HCT116 (cell line): Measurements from ENCODE around the gene FBXL17.

Experiments
- CEBPB ChIP-seq: IDR thresholded peaks from 2 replicates; pipeline ENCODE4 v1.6.1; 2012; ENCODE audit warnings: low read depth
- CTCF ChIP-seq, 3 experiments: fragments of 200-600 bp in 1 of 3; sonication (generic) in 1 of 3; IDR thresholded peaks in 2 of 3; conservative IDR thresholded peaks in 1 of 3; 2 replicates each; pipeline ENCODE4 v1.5.1; 2012 to 2017; ENCODE audit warnings: low read depth in 2 of 3, low read length in 2 of 3, antibody characterized with exemption in 1 of 3, borderline replicate concordance in 1 of 3, control low read depth in 1 of 3, mild to moderate bottlenecking in 1 of 3, mixed read lengths in 1 of 3, mixed run types in 1 of 3, moderate library complexity in 1 of 3; ENCODE audit not compliant: insufficient read depth in 1 of 3
- ELF1 ChIP-seq: IDR thresholded peaks from 2 replicates; pipeline ENCODE4 v1.6.1; 2012; ENCODE audit warnings: low read depth, borderline replicate concordance
- EZH2phosphoT487 ChIP-seq: fragments of 200-600 bp; IDR thresholded peaks from 2 replicates; pipeline ENCODE4 v1.6.1; 2018; ENCODE audit warnings: antibody characterized with exemption, borderline replicate concordance
- POLR2AphosphoS5 ChIP-seq: IDR thresholded peaks from 2 replicates; pipeline ENCODE4 v1.6.1; 2011; ENCODE audit warnings: mild to moderate bottlenecking, low read depth, low read length, moderate library complexity
- RAD21 ChIP-seq: IDR thresholded peaks from 2 replicates; pipeline ENCODE4 v1.6.1; 2012; ENCODE audit warnings: low read depth, mild to moderate bottlenecking
- TCF7L2 ChIP-seq: IDR thresholded peaks from 2 replicates; pipeline ENCODE4 v1.7.0; 2011; ENCODE audit warnings: borderline replicate concordance, inconsistent platforms; ENCODE audit not compliant: insufficient read depth, insufficient read length; ENCODE audit errors: extremely low read depth
- ZNF274 ChIP-seq: fragments of 200-500 bp; sonication (Bioruptor generic); IDR thresholded peaks from 2 replicates; pipeline ENCODE4 v1.6.1; 2014; ENCODE audit warnings: mild to moderate bottlenecking, low read depth, low read length, inconsistent platforms
- TF ChIP-seq, protein P1 (sequence below): IDR thresholded peaks from 2 replicates; pipeline ENCODE4 v1.6.1; 2012

DNA sequence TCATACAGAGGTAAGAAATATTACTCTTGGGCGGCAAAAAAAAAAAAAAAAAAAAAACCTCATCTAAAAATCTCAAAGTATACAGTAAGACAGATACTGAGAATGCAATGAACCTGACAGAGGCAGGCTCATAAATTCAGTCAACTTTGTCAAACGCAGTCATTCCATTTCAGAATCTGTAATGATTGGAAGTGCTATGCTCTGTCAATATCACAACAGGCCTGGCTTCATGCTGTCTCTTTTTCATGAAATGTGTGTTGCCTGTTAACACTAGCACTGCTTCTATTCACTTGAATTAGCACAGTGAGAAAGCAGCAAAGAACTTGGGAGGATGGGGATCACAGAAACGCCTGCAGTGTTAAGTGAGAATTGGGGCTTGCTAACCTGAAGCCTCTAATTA is 510.9 kb downstream of the FBXL17 start:
- TF ChIP-seq EZH2phosphoT487 (no peak), POLR2AphosphoS5 (no peak), CEBPB (no peak), RAD21 (no peak), ELF1 (no peak), CTCF (IDR thresholded peaks at IDR 0.05 in 2 of 3, conservative IDR thresholded peaks at IDR 0.05 in 1 of 3; ENCODE audit: borderline replicate concordance in 1 of 3, insufficient read depth in 1 of 3, low read depth in 2 of 3, low read length in 2 of 3) (no peak), TCF7L2 (no peak), ZNF274 (no peak)
- TF ChIP-seq, protein P1, sequence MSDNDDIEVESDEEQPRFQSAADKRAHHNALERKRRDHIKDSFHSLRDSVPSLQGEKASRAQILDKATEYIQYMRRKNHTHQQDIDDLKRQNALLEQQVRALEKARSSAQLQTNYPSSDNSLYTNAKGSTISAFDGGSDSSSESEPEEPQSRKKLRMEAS: no peak
